GM18870 (cell line): ENCODE data around the gene KRTAP10-10.
"Not testable (repeated sequence)": the region's sequence is repeated elsewhere in the genome, so short reads cannot be mapped to it uniquely, and the experiment has no call there.

Source experiments
- ATAC-seq: cut with Tn5 transposase; IDR thresholded peaks from one replicate; pipeline ENCODE4 v1.9.1; 2021; ENCODE audit warnings: moderate library complexity; ENCODE audit not compliant: unreplicated experiment

KRTAP10-10 gene

GRCh38 chr21:44681152-44681551 is 44.0 kb downstream of the KRTAP10-10 start:
- no peak for ATAC-seq

DNA sequence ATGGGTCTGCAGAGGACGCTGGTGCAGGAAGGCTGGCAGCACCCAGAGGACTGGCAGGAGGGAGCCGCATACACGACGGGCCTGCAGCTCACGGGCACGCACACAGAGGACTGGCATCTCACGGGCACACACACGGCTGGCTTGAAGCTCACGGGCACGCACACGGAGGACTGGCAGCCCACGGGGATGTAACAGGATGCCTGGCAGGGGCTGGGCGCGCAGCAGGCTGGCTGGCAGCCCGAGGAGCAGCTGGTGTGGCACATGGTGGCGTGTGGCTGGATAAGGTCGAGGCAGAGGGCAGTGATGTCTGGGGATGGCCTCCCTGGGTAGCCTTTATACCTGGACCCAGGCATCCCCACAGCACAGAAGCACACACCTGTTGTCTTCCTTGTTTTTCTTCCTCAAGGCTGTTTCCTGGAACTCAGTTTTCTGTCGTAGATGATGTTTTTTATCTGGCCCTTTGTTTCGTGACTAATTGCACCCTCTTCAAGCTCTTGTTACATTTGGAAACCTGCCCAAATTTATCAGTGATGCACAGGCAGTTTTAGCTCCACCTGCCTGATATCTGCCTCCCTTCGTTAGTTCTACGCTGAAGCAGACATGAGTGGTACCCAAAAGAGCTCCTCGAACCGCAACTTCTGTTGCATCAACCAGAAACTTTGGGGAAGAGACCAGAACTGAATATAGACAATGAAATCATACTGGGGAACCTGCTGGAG is 44.9 kb downstream of the KRTAP10-10 start, which contains the start of gene KRTAP12-1:
Gene KRTAP12-1 (minus strand): TSS at position 303 of the 719 bp plus-strand sequence. CDS start 40 bp downstream, at position 263.
- ATAC-seq = no peak

DNA sequence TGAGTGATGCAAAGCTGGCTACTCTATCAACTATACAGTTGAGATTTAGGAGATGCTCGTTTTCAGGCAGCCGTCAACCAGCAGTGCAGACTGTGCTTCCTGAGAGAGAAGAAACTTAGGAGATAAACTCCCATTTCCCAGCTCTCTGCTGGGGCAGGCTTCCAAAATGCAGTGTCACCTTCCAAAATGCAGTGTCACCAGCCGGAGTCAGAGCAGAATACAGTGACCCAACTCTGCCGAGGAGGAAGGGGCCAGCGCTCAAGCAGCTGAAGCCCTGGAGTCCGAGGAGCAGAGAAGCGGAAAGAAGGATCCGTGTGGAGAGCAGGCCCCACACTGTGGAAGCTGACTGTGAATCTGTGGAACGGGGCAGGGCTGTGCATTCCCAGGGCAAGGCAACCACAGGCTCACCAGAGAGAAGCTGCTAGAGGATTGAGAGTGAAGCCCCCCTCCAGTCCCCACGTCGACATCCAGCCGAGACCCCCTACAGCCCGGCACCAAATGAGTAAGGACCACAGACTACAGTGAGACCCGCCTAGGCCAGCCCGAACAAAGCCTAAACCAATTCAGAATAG is 45.5 kb downstream of the KRTAP10-10 start:
- ATAC-seq = no peak

GRCh38 chr21:44684077-44684476 is 46.9 kb downstream of the KRTAP10-10 start:
- ATAC-seq = no peak

DNA sequence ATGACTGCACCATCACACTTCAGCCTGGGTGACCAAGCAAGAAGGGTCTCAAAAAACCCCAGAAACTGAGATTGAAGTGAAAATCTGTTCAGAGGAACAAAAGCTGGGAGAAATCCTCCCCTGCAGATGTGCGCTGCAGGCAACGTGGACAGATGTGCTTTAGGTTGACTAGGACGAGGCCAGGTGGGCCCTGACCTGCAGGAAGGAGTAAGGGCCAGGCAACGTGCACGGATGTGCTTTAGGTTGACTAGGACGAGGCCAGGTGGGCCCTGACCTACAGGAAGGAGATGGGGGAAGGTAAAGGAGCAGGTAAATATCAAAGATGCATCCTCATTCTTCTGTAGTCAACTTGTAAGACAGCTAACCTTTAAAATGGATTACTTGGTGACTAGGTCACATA is 47.3 kb downstream of the KRTAP10-10 start:
- no peak for ATAC-seq

- ATAC-seq = not testable (repeated sequence)
Observed at GRCh38 chr21:44685050-44685449, 47.9 kb downstream of the KRTAP10-10 start.

DNA sequence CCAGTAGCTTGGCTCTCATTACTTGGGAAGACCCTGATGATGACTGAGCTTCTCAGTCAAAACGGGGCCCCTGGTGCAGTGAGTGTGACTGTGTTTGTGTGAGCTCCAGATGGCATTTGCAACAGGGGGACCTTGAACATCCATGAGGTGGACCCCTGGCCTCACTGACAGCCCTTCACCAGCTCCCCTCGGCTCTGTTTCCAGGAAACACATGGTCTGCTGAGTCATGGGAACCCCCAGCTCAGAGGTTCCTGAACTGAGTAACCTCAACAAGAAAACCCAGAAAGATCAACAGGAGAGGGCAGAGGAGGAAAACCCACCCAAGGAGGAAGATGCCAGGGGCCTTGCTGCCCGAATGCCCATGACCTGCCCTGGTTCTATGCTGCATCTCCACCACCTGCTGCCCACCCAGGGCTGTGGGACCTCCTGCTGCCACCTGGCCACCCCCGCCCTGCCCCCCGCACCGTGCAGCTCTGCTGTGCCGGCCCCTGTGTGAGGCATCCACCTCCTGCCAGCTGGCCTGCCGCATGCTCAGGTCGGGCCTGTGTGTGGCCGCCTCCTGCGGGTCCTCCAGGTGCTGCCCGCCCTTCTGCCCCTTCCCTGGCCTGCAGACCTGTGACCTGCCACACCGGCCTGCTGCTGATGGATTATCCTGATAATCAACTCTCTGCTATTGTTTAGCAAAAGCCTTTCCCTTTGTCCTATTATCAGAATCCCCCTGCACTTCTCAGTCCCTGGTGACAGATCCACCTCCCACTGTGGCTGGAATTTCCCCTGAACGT is 49.0 kb downstream of the KRTAP10-10 start:
- ATAC-seq = no peak

DNA sequence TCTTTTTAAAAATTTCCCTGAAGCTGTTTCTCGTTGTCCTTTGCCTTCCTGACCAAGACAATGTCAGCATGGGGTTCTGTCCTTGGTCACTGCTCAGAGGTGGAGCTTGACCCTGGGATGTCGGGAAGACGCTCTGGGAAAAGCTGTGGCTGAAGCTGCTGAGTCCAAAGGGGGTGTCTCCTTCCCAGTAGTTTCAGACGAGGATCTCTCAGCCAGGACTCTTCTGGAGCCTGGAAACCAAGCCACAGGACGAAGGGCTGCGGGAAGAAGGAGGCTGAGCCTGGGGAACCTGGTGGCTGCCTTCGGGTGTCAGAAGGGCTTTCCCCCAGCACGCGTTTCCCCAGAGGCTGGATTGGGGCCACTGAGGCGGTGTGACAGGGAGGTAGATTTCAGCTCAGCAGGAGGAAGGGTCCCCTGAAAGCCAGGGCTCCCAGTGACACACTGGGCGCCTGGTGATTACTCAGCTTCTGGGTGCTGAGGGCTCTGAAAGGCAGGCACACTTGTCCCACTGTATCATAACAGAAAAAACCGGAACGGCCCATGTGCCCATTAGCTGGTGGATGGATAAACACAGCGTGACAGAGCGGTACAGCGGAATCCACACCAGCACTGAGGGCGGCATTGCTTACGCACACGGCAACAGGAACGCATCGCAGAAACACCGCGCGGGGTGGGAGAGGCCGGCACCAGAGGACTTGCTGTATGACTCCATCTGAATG is 49.8 kb downstream of the KRTAP10-10 start:
- no peak for ATAC-seq

DNA sequence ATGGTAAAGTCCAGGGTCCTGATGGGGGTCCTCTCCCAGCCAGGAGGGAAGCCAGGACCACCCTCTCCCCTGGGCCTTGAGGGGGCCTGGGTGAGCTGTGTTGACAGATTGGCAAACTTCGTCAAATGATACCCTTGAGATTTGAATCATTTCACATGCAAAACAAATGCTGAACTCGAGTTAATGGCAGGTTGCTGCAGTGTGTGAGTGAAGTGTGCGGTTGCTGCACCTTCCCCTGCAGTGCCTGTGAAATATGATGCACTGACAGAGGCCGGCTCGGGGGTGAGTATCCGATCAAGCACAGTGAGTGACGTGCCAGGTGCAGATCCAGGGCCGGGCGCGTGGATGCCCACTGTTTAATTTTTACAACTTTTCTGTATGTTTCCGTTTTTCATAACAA is 50.5 kb downstream of the KRTAP10-10 start:
- ATAC-seq = no peak
